OCI-LY7 (cell line): ENCODE data around the gene AGGF1. TPM values are rescaled to one million over a fixed set of nuclear protein-coding genes. Genes with fewer than 3 reads are reported as not detected.

Experiments used
- BruUV-seq: library from RNA; stranded (reverse); fragments of 400-500 nt; replicated peaks from 2 replicates; lab custom pipeline; 2021; lab: Mats Ljungman, UMichigan
- CTCF ChIA-PET: fragments of 300-600 bp; sonication (Branson Sonifier 250); formaldehyde crosslinking; loops from one replicate; lab custom pipeline; 2022; ENCODE audit warnings: antibody characterized with exemption; ENCODE audit not compliant: unreplicated experiment; lab: Charles Lee
- POLR2A ChIA-PET: fragments of 300-600 bp; sonication (Branson Sonifier 250); formaldehyde crosslinking; loops from one replicate; lab custom pipeline; 2022; ENCODE audit warnings: antibody characterized with exemption; lab: Charles Lee
- DNase-seq: peaks from one replicate; pipeline ENCODE4 v3.0.0-alpha.2; 2015; ENCODE audit warnings: low spot score
- H2AFZ ChIP-seq: fragments of 200-600 bp; sonication (generic), shearing (Covaris generic); 2 replicates; pipeline ENCODE4 v1.6.1; 2014; ENCODE audit warnings: mild to moderate bottlenecking, antibody characterized with exemption, low read length, moderate library complexity
- H3K27ac ChIP-seq: fragments of 200-600 bp; sonication (generic); 2 replicates; pipeline ENCODE4 v1.5.1; 2014; ENCODE audit warnings: mixed run types, low read depth, mild to moderate bottlenecking, moderate library complexity, low read length, inconsistent platforms; ENCODE audit not compliant: poor library complexity, severe bottlenecking
- H3K36me3 ChIP-seq: fragments of 200-600 bp; sonication (generic); 2 replicates; pipeline ENCODE4 v1.6.1; 2014; ENCODE audit warnings: mild to moderate bottlenecking, antibody characterized with exemption, low read length, moderate library complexity, mixed read lengths; ENCODE audit not compliant: insufficient read depth
- H3K4me1 ChIP-seq: fragments of 200-600 bp; sonication (generic); 2 replicates; pipeline ENCODE4 v1.5.1; 2014; ENCODE audit warnings: mild to moderate bottlenecking, low read length; ENCODE audit not compliant: insufficient read depth, poor library complexity, severe bottlenecking
- H3K4me2 ChIP-seq: fragments of 200-600 bp; sonication (generic); 2 replicates; pipeline ENCODE4 v1.6.1; 2014; ENCODE audit warnings: mild to moderate bottlenecking, low read length
- H3K4me3 ChIP-seq: fragments of 200-600 bp; sonication (generic); 2 replicates; pipeline ENCODE4 v1.5.1; 2014; ENCODE audit warnings: mild to moderate bottlenecking, low read depth, low read length; ENCODE audit not compliant: poor library complexity, severe bottlenecking
- H3K79me2 ChIP-seq: fragments of 200-600 bp; sonication (generic); 2 replicates; pipeline ENCODE4 v1.6.1; 2016; ENCODE audit warnings: low read depth, mild to moderate bottlenecking, low read length, moderate library complexity, mixed read lengths; ENCODE audit not compliant: insufficient read depth
- H3K9me2 ChIP-seq: fragments of 200-600 bp; sonication (generic); 2 replicates; pipeline ENCODE4 v1.6.1; 2016; ENCODE audit warnings: mild to moderate bottlenecking, low read length, mixed read lengths; ENCODE audit not compliant: insufficient read depth
- H3K9me3 ChIP-seq: fragments of 200-600 bp; sonication (generic); 2 replicates; pipeline ENCODE4 v1.6.1; 2014; ENCODE audit warnings: mild to moderate bottlenecking, mixed run types, low read length, mixed read lengths
- H4K20me1 ChIP-seq: fragments of 200-600 bp; sonication (generic); 2 replicates; pipeline ENCODE4 v1.6.1; 2014; ENCODE audit warnings: mild to moderate bottlenecking, antibody characterized with exemption, low read length, moderate library complexity, mixed read lengths; ENCODE audit not compliant: insufficient read depth
- CTCF ChIP-seq: fragments of 200-600 bp; sonication (generic); conservative IDR thresholded peaks from 2 replicates; pipeline ENCODE4 v1.5.1; 2014; ENCODE audit warnings: mild to moderate bottlenecking, antibody characterized with exemption, low read length, moderate library complexity, mixed read lengths
- EZH2phosphoT487 ChIP-seq: fragments of 200-600 bp; sonication (generic); IDR thresholded peaks from 2 replicates; pipeline ENCODE4 v1.6.1; 2018; ENCODE audit warnings: low read depth, borderline replicate concordance, mild to moderate bottlenecking, mixed run types, antibody characterized with exemption, low read length, moderate library complexity, mixed read lengths
- intact Hi-C: fragments of 100-400 bp; cut with micrococcal nuclease; formaldehyde crosslinking; loops from one replicate; pipeline ENCODE4 v1.10.0; 2022; ENCODE audit not compliant: unreplicated experiment
- total RNA-seq, 2 experiments: library from RNA; depleted of rRNA in 1 of 2; stranded (reverse); fragments of >200 nt in 1 of 2; shearing (Covaris generic) in 1 of 2; gene quantifications; 2 replicates each; pipeline ENCODE4 v1.2.3, GENCODE V29; 2014 to 2022

Gene AGGF1
- total RNA-seq, 2 experiments from 2014 or later, result 18.5 to 33.6 TPM

- Histone ChIP-seq H3K27ac (peak overlapping the region; percentile 78), H3K9me2 (no peaks in the 10 kb centered on the region), H3K9me3 (no peaks in the 10 kb centered on the region), H3K4me1 (peaks cover 31% of the 10 kb centered on the region), H3K4me2 (peak overlapping the region; percentile 86), H3K4me3 (peak overlapping the region; percentile 76), H4K20me1 (no peaks in the 10 kb centered on the region), H3K79me2 (peaks cover 10% of the 10 kb centered on the region; the same call in 1 of the 2 replicates), H3K36me3 (peaks cover 26% of the 10 kb centered on the region), H2AFZ (peak overlapping the region; percentile 90)
- BruUV-seq, result no TSS peak
- intact Hi-C loops, result loop anchor here (2.0 kb wide), 1 partner anchor 404 kb away; no protein-coding TSS in a partner anchor
- ChIA-PET POLR2A (interaction anchor here (0.5 to 1.2 kb wide), 5 partner anchors 13 to 1021 kb away, joined by 3 to 4 read pairs (median 3); no protein-coding TSS in a partner anchor), CTCF (no interaction called here)
- no peak for DNase-seq
- no peak for TF ChIP-seq EZH2phosphoT487
These were observed 56.1 kb downstream of the AGGF1 start for GRCh38 chr5:77086368-77086688.

GRCh38 chr5:77086689-77087483, 56.7 kb downstream of the AGGF1 start, which contains the start of gene ZBED3:
Gene ZBED3 (minus strand): TSS chr5:77087285. CDS start chr5:77077878, 9,407 bp downstream.
- Histone ChIP-seq H3K27ac (peak within 1 kb of the TSS; percentile 78), H4K20me1 (no peaks in the 10 kb centered on the region), H3K4me1 (peaks cover 31% of the 10 kb centered on the region), H3K36me3 (peaks cover 26% of the 10 kb centered on the region), H3K9me3 (no peaks in the 10 kb centered on the region), H2AFZ (peak within 1 kb of the TSS; percentile 90), H3K4me3 (peak within 1 kb of the TSS; percentile 76), H3K9me2 (no peaks in the 10 kb centered on the region), H3K79me2 (peaks cover 10% of the 10 kb centered on the region; the same call in 1 of the 2 replicates), H3K4me2 (peak within 1 kb of the TSS; percentile 86)
- TSS peak; percentile 60 for BruUV-seq
- ChIA-PET CTCF (no interaction called here), POLR2A (interaction anchor here (0.6 to 1.2 kb wide), 3 partner anchors 12 to 1021 kb away, joined by 3 to 4 read pairs (median 3); no protein-coding TSS in a partner anchor)
- DNase-seq, result peak; percentile 90
- intact Hi-C loops, result loop anchor here (2.0 kb wide), 1 partner anchor 404 kb away; no protein-coding TSS in a partner anchor
- TF ChIP-seq CTCF (peak; percentile 69), EZH2phosphoT487 (no peak)

- intact Hi-C loops, result loop anchor here (2.0 kb wide), 1 partner anchor 403 kb away; no protein-coding TSS in a partner anchor
- H3K79me2 ChIP-seq, result peaks cover 10% of the 10 kb centered on the region; the same call in 1 of the 2 replicates
- peak overlapping the region; percentile 90 for H2AFZ ChIP-seq
These were observed 57.5 kb downstream of the AGGF1 start for GRCh38 chr5:77087484-77088261.

More at GRCh38 chr5:77087484-77088261, 57.5 kb downstream of the AGGF1 start:
- Histone ChIP-seq H3K9me2 (no peaks in the 10 kb centered on the region), H3K4me1 (peaks cover 31% of the 10 kb centered on the region), H4K20me1 (no peaks in the 10 kb centered on the region), H3K4me2 (peak overlapping the region; percentile 86), H3K27ac (peak overlapping the region; percentile 78), H3K4me3 (peak overlapping the region; percentile 76), H3K36me3 (peaks cover 23% of the 10 kb centered on the region), H3K9me3 (no peaks in the 10 kb centered on the region)
- TF ChIP-seq CTCF (no peak), EZH2phosphoT487 (no peak)
- CTCF ChIA-PET, result no interaction called here
- POLR2A ChIA-PET, result interaction anchor here (0.7 to 0.8 kb wide), 3 partner anchors 9 to 1770 kb away, joined by 3 to 5 read pairs (median 3); no protein-coding TSS in a partner anchor
- BruUV-seq, result no TSS peak
- DNase-seq, result no peak
